SK-N-SH treated with all-trans-retinoic acid at 6 μM for 48 hours (cell line): ENCODE data around the gene IFIT3.

ENCODE experiments used
- ATAC-seq: fragments of 200-7000 bp; cut with Tn5 transposase; 3 replicates; pipeline ENCODE4 v1.9.1; 2020; ENCODE audit warnings: mild to moderate bottlenecking, moderate library complexity
- ARNTL ChIP-seq: fragments of 450-650 bp; formaldehyde crosslinking; IDR thresholded peaks from 2 replicates; pipeline ENCODE4 v1.5.0; 2020; ENCODE audit warnings: low read depth, mild to moderate bottlenecking, moderate library complexity, borderline replicate concordance
- BACH2 ChIP-seq: fragments of 250-450 bp; sonication (Bioruptor Pico); IDR thresholded peaks from 2 replicates; pipeline ENCODE4 v1.9.0; 2021; ENCODE audit warnings: mild to moderate bottlenecking, borderline replicate concordance
- CSDC2 ChIP-seq: fragments of 250-450 bp; sonication (Bioruptor Pico); IDR thresholded peaks from 2 replicates; pipeline ENCODE4 v1.5.0; 2020; ENCODE audit warnings: mild to moderate bottlenecking, moderate library complexity
- CSRNP3 ChIP-seq: fragments of 250-450 bp; sonication (Bioruptor Pico); IDR thresholded peaks from 2 replicates; pipeline ENCODE4 v1.5.1; 2021; ENCODE audit warnings: mild to moderate bottlenecking, moderate library complexity
- GLIS3 ChIP-seq: fragments of 250-450 bp; sonication (Bioruptor Pico); IDR thresholded peaks from 2 replicates; pipeline ENCODE4 v1.5.0; 2020; ENCODE audit warnings: mild to moderate bottlenecking, moderate library complexity
- ISL1 ChIP-seq: fragments of 250-450 bp; sonication (Bioruptor Pico); IDR thresholded peaks from 2 replicates; pipeline ENCODE4 v2.1.2; 2022; ENCODE audit warnings: mild to moderate bottlenecking, moderate library complexity
- OSR1 ChIP-seq: fragments of 250-450 bp; sonication (Bioruptor Pico); IDR thresholded peaks from 2 replicates; pipeline ENCODE4 v1.8.0; 2022; ENCODE audit warnings: moderate library complexity, mild to moderate bottlenecking, inconsistent platforms
- PATZ1 ChIP-seq: fragments of 250-450 bp; sonication (Bioruptor Pico); IDR thresholded peaks from 2 replicates; pipeline ENCODE4 v1.8.0; 2020; ENCODE audit warnings: mild to moderate bottlenecking, moderate library complexity, borderline replicate concordance
- POU6F1 ChIP-seq: fragments of 250-450 bp; sonication (Bioruptor Pico); IDR thresholded peaks from 2 replicates; pipeline ENCODE4 v1.8.0; 2021; ENCODE audit warnings: low read depth, mild to moderate bottlenecking, moderate library complexity, borderline replicate concordance
- PPARA ChIP-seq: fragments of 250-450 bp; sonication (Bioruptor Pico); IDR thresholded peaks from 2 replicates; pipeline ENCODE4 v1.5.0; 2020; ENCODE audit warnings: mild to moderate bottlenecking, borderline replicate concordance
- SNAI2 ChIP-seq: fragments of 250-450 bp; sonication (Bioruptor Pico); IDR thresholded peaks from 2 replicates; pipeline ENCODE4 v1.5.0; 2020; ENCODE audit warnings: mild to moderate bottlenecking, moderate library complexity
- TOX ChIP-seq: fragments of 250-450 bp; sonication (Bioruptor Pico); IDR thresholded peaks from 2 replicates; pipeline ENCODE4 v1.8.0; 2021; ENCODE audit warnings: mild to moderate bottlenecking, moderate library complexity, borderline replicate concordance
- TSHZ2 ChIP-seq: fragments of 250-450 bp; sonication (Bioruptor Pico); IDR thresholded peaks from 2 replicates; pipeline ENCODE4 v1.5.0; 2020; ENCODE audit warnings: mild to moderate bottlenecking, moderate library complexity
- ZC3H10 ChIP-seq: fragments of 250-450 bp; sonication (Bioruptor Pico); IDR thresholded peaks from 2 replicates; pipeline ENCODE4 v1.5.1; 2021; ENCODE audit warnings: mild to moderate bottlenecking, moderate library complexity
- ZFP30 ChIP-seq: fragments of 450-650 bp; formaldehyde crosslinking; IDR thresholded peaks from 2 replicates; pipeline ENCODE4 v1.5.0; 2022; ENCODE audit warnings: mild to moderate bottlenecking, moderate library complexity
- ZNF565 ChIP-seq: fragments of 450-650 bp; formaldehyde crosslinking; conservative IDR thresholded peaks from 2 replicates; pipeline ENCODE4 v1.5.0; 2020; ENCODE audit warnings: low read depth, mild to moderate bottlenecking, moderate library complexity
- ZNF70 ChIP-seq: fragments of 450-650 bp; formaldehyde crosslinking; IDR thresholded peaks from 2 replicates; pipeline ENCODE4 v1.5.0; 2020; ENCODE audit warnings: mild to moderate bottlenecking, moderate library complexity
- ZNF8 ChIP-seq: fragments of 450-650 bp; formaldehyde crosslinking; IDR thresholded peaks from 2 replicates; pipeline ENCODE4 v1.5.0; 2020; ENCODE audit warnings: mild to moderate bottlenecking, moderate library complexity

IFIT3 gene

GRCh38 chr10:89357096-89357495 is 29.3 kb downstream of the IFIT3 start (continued):
- no peak for TF ChIP-seq CSRNP3 (CRISPR knock-in tag)
- TF ChIP-seq ZNF8 (CRISPR knock-in tag) = no peak
- no peak for TF ChIP-seq OSR1 (CRISPR knock-in tag)
- no peak for TF ChIP-seq ISL1 (CRISPR knock-in tag)

GRCh38 chr10:89357975-89358374 is 30.2 kb downstream of the IFIT3 start:
- TF ChIP-seq TSHZ2 (CRISPR knock-in tag) = no peak
- no peak for TF ChIP-seq BACH2
- no peak for ATAC-seq

GRCh38 chr10:89360157-89360556 is 32.4 kb downstream of the IFIT3 start:
- ATAC-seq = no peak
- TF ChIP-seq ZFP30 (CRISPR knock-in tag) = no peak
- TF ChIP-seq ISL1 (CRISPR knock-in tag) = no peak
- no peak for TF ChIP-seq BACH2
- no peak for TF ChIP-seq ZNF70 (CRISPR knock-in tag)
- TF ChIP-seq ARNTL = no peak
- no peak for TF ChIP-seq TOX (CRISPR knock-in tag)
- no peak for TF ChIP-seq PPARA
- TF ChIP-seq GLIS3 (CRISPR knock-in tag) = no peak
- no peak for TF ChIP-seq TSHZ2 (CRISPR knock-in tag)
- no peak for TF ChIP-seq POU6F1 (CRISPR knock-in tag)
- no peak for TF ChIP-seq PATZ1 (CRISPR knock-in tag)
- TF ChIP-seq ZC3H10 (CRISPR knock-in tag) = no peak

GRCh38 chr10:89362929-89363328 is 35.1 kb downstream of the IFIT3 start:
- no peak for ATAC-seq
- no peak for TF ChIP-seq ZC3H10 (CRISPR knock-in tag)
- TF ChIP-seq BACH2 = no peak
- no peak for TF ChIP-seq PPARA
- no peak for TF ChIP-seq ZNF8 (CRISPR knock-in tag)
- TF ChIP-seq ZNF70 (CRISPR knock-in tag) = no peak
- no peak for TF ChIP-seq PATZ1 (CRISPR knock-in tag)
- TF ChIP-seq SNAI2 (CRISPR knock-in tag) = no peak
- TF ChIP-seq ZNF565 = no peak
- no peak for TF ChIP-seq POU6F1 (CRISPR knock-in tag)
- no peak for TF ChIP-seq TSHZ2 (CRISPR knock-in tag)
- TF ChIP-seq ISL1 (CRISPR knock-in tag) = no peak
- TF ChIP-seq CSDC2 (CRISPR knock-in tag) = no peak
